Muscle of back (tissue), 11 donors: ENCODE data around the gene GCFC2. TPM values are rescaled to one million over a fixed set of nuclear protein-coding genes. Genes with fewer than 3 reads are reported as not detected.
"Not testable (repeated sequence)": the region's sequence is repeated elsewhere in the genome, so short reads cannot be mapped to it uniquely, and the experiment has no call there.

Source experiments
- DNase-seq, 3 donors: peaks; one replicate each; pipeline versions ENCODE4 v3.0.0 to v3.0.0-alpha.2; 2013
- polyA plus RNA-seq, 10 donors: library from polyadenylated mRNA; unstranded; fragments of 120-200 nt; gene quantifications; one replicate each; pipeline ENCODE4 v1.2.1, GENCODE V29; 2013; ENCODE audit not compliant: insufficient read length in 10 of 10

GCFC2 gene
- polyA plus RNA-seq, 10 donors, result 14.5 to 38.4 (median 23.2) TPM

DNA sequence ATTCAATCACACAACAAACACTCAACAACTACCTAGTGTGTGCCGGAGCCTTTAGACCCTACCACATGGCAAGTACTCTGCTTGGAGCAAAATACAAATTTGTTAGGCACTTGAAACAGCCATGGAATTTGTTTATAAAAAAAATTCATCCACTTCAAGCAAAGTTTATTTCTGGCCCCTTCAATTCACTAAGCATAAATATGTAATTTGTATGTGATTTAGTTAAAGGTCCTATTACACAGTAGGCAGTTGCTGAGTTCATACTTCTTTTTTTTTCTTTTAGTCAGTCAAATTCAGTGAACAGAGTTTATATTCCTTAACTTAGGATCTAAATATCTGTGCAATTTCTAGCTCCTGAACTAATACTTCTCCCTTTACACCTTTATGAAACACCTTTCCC is 22.5 kb downstream of the GCFC2 start:
- DNase-seq, result no peak

DNA sequence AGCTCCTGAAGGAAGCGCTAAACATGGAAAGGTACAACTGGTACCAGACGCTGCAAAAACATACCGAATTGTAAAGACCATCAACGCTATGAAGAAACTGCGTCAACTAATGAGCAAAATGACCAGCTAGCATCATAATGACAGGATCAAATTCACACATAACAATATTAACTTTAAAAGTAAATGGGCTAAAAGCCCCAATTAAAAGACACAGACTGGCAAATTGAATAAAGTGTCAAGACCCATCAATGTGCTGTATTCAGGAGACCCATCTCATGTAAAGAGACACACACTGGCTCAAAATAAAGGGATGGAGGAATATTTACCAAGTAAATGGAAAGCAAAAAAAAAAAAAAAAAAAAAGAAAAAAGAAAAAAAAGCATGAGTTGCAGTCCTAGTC is 27.3 kb downstream of the GCFC2 start:
- DNase-seq, result not testable (repeated sequence)

DNA sequence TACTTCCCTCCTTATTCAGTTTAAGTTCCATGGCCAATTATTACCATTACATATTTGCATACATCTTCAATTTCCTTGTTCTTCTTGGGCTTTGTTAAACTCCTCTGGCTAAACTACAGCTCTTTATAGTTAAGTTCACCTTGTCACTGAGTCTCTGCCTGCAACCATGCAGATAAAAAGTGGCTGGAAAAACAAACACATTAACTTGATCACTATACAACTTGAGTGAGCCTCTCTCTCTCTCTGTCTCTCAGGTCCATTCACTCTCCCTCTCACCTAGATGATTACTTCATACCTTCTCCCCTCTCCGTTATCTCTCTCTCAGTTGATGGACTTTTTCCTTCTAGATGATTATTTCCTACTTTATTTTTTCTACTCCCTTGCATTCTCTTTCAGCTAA is 30.3 kb downstream of the GCFC2 start:
- no peak for DNase-seq

DNA sequence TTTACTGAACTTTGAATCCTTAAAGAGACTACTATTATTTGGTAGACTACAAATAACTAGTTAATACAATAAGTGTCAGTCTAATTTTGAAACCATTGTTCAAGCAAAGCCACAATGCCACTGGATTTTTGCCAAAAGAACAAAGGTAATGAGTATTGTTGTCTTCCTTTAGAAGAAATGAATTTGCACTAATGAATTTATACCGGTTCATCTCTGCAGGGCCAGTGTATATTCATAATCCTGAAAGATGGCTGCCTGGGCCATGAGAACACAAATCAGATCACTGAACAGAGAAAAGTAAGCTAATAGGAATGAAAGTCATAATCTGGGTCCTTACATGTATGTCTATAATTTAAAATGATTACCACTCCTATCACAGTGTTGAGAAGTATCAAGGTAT is 31.2 kb downstream of the GCFC2 start:
- DNase-seq, result no peak

DNA sequence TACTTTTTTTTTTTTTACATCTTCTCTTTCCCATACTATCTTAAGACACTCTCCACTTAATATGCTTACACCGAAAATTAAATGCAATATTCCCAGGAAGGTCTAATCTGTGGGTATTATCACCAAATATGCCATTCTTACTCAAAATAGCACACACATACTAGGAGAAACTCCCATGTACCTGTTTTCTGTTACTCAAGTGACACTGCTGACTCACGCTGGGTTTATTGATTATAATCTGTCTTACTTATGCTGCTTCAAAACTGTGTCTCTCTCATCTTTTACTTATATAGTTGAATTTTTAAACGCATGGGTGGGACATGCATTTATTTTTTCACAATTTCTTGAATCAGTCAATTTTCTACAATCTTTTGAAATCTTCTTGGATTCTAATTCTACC is 34.3 kb downstream of the GCFC2 start:
- no peak for DNase-seq

DNA sequence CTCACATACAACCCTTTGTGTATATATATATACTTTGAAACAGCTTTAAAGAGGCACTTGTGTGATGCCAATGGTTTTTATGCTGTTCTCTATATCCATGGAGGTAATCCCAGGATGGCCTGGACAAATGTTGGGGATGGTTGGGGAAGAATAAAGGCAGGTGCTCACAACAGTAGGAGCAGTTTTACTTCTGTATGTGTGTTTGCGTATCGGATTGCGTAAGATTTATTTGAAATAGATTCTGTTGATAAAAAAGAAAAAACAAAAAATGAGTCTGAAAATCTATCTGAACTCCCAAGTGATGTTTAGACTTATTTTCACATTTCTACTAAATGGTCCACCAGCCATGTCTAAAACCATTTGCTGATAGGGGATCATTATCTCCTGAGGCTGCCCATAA is 34.8 kb downstream of the GCFC2 start:
- no peak for DNase-seq

DNA sequence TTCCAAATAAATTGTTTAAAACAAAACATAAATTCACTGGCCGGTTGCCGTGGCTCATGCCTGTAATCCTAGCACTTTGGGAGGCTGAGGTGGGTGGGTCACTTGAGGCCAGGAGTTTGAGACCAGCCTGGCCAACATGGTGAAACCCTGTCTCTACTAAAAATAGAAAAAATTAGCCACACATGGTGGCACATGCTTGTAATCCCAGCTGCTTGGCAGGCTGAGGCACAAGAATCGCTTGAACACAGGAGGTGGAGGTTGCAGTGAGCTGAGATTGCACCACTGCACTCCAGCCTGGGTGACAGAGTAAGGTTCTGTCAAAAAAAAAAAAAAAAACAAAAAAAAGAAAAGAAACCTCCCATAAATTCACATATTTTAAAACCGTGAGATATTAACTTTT is 35.3 kb downstream of the GCFC2 start:
- peak in 2 of 3 donors; percentile 3 to 8 for DNase-seq

DNA sequence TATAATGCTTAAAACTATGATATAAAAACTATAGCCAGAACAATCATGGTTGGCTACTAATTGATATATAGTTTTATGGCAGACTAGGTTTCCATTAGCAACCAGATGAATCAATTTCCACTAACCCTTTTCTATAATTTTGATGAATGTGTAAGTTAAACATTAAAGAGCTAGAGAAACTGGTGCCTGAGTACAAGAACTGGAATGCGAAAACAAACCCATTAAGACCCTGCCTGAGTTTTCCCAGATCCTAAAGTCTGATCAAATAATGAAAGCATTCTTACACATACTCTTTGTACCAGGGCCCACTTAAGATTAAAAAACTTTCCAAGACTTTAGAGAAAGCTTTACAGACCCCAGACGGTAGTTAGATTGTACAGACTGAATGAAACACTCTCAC is 42.8 kb downstream of the GCFC2 start:
- DNase-seq, result no peak

DNA sequence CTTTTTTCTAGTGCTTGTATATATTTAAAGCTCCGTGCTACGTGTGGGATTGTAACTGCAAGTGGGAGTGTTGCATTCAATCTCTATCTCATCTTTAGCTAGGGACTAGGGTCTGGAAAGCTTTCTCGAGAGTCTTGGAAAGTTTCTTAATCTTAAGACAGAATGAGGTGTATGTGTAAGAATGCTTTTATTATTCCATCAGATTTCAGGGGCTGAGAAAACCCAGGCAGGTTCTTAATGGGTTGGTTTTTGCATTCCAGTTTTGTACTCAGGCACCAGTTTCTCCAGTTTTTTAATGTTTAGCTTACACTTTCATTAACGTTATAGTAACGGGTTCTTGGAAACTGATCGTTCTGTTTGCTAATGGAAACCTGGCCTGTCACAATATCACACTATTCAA is 43.8 kb downstream of the GCFC2 start:
- DNase-seq, result no peak

DNA sequence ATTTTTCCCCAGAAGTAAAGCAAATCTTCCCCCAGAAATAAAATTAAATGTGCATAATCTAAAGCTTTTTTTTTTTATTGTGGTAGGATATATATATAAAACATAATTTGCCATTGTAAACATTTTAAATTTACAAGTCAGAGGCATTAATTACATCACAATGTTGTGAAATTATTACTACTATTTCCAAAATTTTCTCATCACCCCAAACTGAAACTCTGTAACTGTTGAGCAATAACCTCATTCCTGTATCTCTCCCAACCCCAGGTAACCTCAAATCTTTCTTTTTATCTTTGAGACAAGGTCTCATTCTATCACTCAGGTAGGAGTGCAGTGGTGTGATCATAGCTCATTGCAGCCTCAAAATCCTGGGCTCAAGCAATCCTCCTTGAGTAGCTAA is 52.9 kb downstream of the GCFC2 start:
- no peak for DNase-seq

DNA sequence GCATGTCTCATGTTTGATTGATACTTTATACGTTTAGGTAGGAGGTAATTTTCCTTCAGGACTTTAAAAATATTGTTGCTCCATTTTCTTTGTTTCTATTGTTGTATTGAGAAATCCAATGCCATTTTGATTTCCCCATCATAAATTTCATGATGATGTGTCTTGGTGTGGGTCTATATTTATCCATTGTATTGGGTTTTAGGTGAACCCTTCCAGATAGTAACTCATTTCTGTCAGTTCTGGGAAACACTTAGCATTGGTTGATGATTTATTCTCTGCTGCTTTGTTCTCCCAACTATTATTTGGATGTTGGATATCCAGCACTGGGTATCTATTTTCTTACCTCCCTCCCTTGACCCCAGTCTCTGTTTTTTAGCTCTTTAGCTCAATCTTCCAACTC is 54.2 kb downstream of the GCFC2 start:
- no peak for DNase-seq

DNA sequence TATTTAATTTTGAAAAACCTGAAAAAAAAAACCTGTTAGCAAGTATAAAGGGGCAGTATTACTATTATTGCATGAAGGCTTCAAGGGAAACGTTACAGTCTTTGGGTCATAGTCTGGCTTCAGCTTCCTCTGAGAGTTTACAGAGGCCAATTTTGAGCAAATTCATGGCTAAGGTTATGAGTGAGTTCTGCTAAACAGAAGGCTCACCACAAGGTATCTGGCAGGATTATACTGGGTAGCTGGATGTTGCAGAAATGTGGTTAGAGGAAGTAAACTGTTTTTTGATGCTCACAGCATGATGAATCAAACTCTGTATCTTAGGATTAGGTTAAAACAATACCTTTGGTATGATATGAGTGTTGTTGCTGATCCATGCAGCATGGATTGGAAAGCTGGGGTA is 54.9 kb downstream of the GCFC2 start:
- DNase-seq, result no peak

DNA sequence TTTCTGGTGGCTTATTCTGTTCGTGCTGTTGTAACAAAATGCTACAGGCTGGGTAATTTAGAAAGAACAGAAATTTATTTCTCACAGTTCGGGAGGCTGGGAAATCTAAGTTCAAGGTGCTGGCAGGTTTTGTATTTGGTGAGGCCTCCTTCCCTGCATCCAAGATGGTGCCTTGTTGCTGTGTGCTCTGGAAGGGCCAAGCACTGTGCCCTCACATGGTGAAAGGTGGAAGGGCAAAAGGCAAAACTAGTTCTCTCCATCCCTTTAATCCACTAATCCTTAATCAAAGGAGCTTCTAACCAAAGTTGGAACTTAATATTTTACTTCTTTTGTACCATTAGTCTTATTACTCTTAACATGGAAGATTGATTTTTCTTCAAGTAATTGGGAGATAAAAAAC is 56.7 kb downstream of the GCFC2 start:
- DNase-seq, result no peak

DNA sequence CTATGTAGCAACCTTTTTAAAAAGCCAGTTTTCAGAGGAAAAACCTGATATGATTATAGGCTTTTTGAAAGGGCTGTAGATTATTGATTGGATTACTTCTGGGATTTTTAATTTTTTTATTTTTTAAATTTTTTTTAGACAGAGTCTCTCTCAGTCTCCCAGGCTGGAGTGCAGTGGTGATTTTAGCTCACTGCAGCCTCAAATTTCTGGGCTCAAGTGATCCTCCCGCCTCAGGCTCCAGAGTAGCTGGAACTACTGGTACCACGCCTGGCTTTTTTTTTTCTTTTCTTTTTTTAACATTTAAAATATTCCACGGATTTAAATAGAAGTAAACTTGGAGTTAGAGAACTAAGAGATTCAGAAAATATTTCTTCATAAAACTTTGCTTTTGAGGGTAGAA is 62.9 kb downstream of the GCFC2 start:
- DNase-seq, result no peak

DNA sequence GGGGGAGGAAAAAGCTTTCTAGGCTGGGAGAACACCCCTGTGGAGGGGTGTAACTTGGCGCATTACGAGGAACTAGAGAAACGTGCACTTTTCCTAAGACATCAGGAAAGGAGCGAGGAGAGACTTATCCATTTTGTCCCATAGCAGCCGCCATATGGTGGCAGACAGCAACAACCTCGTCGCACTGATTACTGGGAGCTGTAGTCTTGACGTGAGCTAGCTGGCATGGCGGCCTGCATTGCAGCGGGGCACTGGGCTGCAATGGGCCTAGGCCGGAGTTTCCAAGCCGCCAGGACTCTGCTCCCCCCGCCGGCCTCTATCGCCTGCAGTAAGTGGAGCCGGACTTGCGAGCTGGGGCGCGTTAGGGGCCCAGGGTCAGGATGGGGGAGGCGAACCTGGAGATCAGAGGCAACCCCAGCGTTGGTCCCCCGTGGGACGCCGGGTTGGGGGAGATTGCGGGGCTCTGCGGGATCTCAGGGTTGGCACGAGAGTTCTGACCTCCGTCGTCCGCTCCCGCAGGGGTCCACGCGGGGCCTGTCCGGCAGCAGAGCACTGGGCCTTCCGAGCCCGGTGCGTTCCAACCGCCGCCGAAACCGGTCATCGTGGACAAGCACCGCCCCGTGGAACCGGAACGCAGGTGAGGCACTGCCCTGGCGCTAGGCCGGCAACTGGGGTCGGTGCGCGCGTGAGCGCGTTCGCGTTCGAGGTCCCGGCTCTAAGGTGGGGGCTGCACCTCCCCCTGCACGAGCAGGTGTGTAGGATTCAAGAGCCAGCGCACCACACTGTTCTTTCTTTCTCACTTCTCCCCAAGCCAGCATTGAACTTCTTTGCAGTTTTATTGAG is 63.9 kb downstream of the GCFC2 start, which contains the start of gene MRPL19:
TSS of gene MRPL19 (plus strand) at position 201 of the 843 bp plus-strand sequence. CDS start at position 226, 25 bp downstream.
- DNase-seq, result peak; percentile 91 to 96 (median 94)

DNA sequence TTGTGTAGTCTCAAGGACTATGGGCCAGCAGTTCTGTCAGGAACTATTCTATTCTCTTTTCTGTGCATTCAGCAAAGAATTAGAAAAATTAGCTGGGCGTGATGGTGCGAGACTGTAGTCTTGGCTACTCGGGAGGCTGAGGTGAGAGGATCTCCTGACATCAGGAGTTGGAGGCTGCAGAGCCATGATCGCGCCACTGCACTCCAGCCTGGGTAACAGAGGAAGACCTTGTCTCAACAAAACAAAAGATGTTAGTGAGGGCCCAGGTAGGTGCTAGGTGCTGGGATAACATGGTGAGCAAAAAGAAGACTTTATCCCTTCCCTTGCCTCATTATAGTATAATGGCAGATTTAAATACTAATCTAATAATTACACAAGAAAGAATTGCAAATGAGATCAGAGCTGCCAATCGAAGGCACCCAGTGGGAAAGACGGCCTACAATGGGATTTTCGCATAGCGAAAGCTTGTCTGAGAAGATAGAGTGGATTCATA is 64.6 kb downstream of the GCFC2 start:
- DNase-seq, result no peak

DNA sequence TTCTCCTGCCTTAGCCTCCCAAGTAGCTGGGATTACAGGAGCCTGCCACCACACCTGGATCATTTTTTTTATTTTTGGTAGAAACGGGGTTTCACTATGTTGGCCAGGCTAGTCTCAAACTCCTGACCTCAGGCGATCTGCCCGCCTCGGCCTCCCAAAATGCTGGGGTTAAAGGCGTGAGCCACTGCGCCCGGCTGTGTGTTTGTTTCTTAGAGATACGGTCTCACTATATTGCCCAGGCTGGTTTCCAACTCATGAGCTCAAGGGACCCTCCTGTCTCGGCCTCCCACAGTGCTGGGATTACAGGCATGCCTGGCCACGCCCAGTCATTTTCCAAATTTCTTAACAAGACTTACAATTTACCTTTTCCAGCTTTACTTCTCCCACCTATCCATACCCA is 65.1 kb downstream of the GCFC2 start:
- DNase-seq, result no peak

DNA sequence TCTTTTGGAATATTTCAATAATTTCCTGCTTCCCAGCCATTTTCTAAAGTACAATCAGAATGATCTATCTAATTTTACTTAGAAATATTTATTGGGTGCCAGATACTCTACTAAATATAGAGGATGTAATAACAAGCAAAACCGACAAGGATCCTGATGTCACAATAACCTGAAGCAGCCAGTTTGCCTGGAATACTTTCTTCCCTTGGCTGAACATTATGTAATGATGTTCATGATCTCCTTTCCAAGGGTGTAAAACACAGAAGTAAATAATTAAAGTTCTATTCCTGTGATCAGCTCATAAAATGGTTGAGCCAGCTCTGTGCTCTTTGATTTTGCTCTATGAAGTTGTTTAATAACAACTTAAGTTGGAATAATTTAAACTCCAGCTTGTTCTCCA is 66.7 kb downstream of the GCFC2 start:
- no peak for DNase-seq

DNA sequence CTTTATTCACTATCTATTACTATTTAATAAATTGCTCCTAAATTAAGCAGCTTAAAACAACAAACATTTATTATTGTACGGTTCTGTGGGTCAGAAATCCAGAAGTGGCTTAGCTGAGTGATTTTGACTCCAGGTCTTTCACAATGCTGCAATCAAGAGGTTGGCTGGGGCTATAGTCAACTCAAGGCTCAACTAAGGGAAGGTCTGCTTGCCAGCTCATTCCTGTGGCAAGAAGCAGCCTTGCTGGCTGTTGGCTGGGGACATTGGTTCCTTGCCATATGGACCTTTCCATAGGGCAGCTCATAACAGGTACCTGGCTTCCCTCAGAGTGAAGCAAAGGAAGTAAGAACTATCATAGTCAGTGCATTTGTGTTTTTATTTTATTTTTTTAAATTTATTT is 69.1 kb downstream of the GCFC2 start:
- DNase-seq, result no peak

DNA sequence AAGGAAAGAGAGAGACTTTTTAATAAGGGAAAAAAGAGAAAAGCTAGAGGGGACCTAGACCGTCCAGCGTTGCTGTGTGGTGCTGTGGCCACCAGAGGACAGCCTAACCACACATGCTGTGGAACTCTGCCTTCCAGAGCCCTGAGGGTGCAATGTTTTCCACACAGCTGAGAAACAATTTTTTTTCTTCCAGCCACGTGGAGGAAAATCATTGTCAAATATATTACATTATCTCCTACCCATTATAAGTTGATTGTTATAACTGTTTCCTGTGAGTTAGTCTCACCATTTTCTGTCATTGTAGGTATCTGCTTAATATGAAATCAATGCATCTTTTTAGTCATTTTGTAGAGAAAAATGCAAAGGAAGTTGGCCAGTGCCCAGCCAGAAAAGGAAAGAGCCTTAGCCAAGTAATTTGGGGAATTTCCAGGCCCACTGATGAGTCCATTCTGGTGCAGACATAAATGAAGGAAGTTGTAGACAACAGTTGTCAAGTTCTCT is 70.0 kb downstream of the GCFC2 start:
- peak; percentile 64 to 85 (median 76) for DNase-seq

DNA sequence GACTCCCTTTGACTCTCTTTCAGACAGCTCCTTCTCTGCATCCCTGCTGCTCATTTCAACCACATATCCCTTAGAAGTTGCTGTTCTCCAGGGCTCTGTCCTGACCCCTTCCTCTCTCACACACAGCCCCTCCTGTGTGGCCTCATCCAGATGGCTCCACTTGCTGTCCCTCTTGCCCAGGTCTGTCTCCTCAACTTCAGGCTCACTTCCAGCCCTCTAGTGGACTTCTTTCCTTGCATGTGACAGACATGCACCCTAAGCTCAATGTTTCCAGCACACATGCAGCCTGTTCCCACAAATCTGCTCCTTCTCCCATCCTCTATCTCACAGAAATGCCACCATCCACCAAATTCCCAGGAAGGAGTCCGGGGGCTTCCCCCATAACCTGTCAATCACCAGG is 73.1 kb downstream of the GCFC2 start:
- no peak for DNase-seq

DNA sequence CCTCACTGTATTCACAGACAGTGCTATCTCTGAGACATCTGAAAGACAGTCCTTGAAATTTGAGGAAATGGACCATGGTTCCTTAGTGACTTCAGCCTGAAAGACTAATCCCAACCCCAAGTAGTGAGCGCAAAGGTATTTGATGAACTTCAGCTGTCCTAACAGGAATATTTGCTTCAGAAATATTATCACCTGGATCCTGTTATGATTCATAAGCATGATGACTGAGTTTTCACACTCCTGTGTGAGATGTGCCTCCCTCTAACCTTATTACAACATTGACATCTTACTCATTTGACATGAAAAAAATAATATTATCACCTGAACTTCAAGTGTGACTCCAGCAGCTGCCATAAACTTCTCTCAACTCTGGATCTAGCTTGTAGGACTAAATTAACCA is 75.8 kb downstream of the GCFC2 start:
- DNase-seq, result no peak

DNA sequence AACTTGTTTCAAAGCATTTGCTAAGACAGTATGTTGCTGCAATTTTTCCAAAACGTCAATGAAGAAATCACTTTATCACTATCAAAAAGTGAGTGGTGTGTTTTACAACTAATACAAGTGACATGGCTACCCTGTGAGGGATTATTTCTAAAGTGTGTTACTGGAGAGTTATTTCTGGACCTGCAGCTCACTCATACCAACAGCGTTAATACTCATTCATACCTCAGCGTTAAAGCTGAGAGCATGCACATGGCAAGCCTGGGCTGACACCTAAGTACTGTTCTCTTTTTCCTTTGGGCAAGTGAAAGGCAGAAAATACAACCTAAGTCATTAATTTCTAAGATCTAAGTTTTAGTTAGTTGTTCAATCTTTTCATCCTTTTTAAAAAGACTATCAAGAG is 77.1 kb downstream of the GCFC2 start:
- no peak for DNase-seq

DNA sequence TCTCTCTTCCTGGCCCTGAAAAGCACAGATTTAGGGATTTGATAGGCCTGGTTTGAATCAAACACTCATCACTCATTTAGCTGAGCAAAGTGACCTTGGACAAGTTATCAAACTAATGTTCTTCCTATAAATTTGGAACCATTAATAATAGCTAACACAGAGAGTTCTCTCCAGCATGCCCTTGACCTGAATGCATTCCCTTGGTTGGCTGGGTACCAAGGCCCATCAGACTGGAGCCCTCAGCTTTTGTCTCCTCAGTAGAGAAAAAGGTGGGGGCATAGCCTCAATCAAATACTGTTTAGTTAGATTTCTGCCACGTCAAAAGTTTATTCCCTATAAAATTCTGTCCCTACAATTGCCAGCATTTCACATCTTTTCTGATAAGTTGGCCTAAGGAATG is 77.9 kb downstream of the GCFC2 start:
- DNase-seq, result no peak
